GM03348 (cell line): ENCODE measurements around the gene HOXA6.
A peak's percentile ranks its signal among the peaks of the same experiment; 100 is the strongest.

Experiments
- DNase-seq: peaks from one replicate; pipeline ENCODE4 v3.0.0; 2012; ENCODE audit warnings: low spot score

Gene HOXA6

GRCh38 chr7:27095897-27096767 is 51.4 kb downstream of the HOXA6 start, which contains the start of gene HOXA1:
Gene HOXA1, minus strand, starts transcription at chr7:27096000. Its CDS starts 88 bp downstream, at chr7:27095912.
- DNase-seq, result peak; percentile 98
